Tibial nerve (tissue), 3 donors: ENCODE results near the gene FAM3B.

Source experiments
- POLR2A ChIP-seq, 2 donors: fragments of 450-650 bp; IDR thresholded peaks; one replicate each; pipeline ENCODE4 v1.6.1; 2017; ENCODE audit warnings: antibody characterized with exemption in 2 of 2, mild to moderate bottlenecking in 2 of 2, moderate library complexity in 2 of 2
- TF ChIP-seq, protein P1 (sequence below), 5 experiments: fragments of 200-600 bp in 3 of 5; fragments of 450-650 bp in 2 of 5; sonication (generic) in 3 of 5; IDR thresholded peaks; one replicate each; pipeline ENCODE4 v1.5.1; 2016 to 2019; ENCODE audit warnings: antibody characterized with exemption in 5 of 5, mild to moderate bottlenecking in 3 of 5, moderate library complexity in 2 of 5

GRCh38 chr21:41342035-41342434 is 25.4 kb downstream of the FAM3B start:
- TF ChIP-seq, protein P1, sequence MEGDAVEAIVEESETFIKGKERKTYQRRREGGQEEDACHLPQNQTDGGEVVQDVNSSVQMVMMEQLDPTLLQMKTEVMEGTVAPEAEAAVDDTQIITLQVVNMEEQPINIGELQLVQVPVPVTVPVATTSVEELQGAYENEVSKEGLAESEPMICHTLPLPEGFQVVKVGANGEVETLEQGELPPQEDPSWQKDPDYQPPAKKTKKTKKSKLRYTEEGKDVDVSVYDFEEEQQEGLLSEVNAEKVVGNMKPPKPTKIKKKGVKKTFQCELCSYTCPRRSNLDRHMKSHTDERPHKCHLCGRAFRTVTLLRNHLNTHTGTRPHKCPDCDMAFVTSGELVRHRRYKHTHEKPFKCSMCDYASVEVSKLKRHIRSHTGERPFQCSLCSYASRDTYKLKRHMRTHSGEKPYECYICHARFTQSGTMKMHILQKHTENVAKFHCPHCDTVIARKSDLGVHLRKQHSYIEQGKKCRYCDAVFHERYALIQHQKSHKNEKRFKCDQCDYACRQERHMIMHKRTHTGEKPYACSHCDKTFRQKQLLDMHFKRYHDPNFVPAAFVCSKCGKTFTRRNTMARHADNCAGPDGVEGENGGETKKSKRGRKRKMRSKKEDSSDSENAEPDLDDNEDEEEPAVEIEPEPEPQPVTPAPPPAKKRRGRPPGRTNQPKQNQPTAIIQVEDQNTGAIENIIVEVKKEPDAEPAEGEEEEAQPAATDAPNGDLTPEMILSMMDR (IDR thresholded peaks at IDR 0.05): no peak
- TF ChIP-seq POLR2A (IDR thresholded peaks at IDR 0.05): no peak
